HG03139 (cell line): ENCODE data around the gene REEP2.
"Not testable (repeated sequence)": the region's sequence is repeated elsewhere in the genome, so short reads cannot be mapped to it uniquely, and the experiment has no call there.

ENCODE experiments used
- ATAC-seq: cut with Tn5 transposase; IDR thresholded peaks from one replicate; pipeline ENCODE4 v1.9.1; 2021; ENCODE audit not compliant: unreplicated experiment

The REEP2 gene, protein sequence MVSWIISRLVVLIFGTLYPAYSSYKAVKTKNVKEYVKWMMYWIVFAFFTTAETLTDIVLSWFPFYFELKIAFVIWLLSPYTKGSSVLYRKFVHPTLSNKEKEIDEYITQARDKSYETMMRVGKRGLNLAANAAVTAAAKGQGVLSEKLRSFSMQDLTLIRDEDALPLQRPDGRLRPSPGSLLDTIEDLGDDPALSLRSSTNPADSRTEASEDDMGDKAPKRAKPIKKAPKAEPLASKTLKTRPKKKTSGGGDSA

DNA sequence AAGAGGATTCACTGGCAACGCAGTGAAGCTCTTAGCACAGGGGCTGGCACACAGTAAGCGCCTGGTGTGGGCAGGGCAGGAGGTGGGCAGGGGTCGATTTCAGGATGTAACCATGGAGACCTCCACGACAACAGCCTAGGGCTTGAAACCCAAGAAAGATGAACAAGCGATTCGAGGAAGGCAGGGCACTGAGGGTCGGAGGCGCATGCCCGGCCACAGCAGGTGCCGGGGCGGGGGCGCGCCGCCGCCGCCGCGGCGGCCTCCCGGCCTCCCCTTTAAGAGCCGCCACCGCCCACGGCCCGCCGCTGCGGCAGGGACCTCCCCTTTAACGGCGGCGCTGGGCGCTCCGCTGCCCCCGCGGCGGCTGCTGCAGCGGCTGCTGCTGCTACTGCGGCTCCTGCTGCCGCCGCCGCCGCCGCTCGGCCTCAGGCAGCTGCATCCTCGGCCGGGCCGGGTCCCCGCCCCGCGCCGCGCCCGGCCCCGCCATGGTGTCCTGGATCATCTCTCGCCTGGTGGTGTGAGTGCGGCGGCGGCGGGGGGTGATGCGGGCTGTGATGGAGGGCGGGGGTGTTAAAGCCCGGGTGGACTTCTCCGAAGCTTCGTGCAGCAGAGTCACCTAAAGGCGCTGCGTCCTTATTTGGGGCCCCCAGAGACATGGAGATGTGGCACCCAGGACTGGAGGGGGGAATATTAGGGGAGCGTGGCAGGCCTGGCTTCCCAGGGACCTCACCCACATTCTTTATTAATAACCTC is at the start of gene REEP2:
TSS of gene REEP2 (plus strand) at position 334 of the 753 bp plus-strand sequence. CDS start at position 486, 152 bp downstream.
- ATAC-seq: peak; percentile 64

DNA sequence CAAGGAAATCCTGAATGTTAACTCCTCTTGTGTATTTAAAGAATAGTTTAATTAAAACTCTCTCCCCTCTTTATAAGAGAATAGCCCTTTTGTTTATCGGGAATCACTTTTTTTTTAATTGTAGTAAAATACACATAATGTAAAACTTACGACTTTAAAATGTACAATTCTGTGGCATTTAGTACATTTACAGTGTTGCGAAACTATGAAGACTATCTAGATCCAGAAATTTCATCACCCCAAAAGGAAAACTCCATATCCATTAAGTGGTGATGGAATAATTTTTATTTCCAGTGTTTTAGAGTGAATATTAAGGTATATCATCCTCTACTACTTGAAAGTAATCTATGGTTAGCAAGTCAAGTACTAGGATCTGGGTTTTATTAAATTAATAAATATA is 49.5 kb upstream of the REEP2 start:
- ATAC-seq: no peak

DNA sequence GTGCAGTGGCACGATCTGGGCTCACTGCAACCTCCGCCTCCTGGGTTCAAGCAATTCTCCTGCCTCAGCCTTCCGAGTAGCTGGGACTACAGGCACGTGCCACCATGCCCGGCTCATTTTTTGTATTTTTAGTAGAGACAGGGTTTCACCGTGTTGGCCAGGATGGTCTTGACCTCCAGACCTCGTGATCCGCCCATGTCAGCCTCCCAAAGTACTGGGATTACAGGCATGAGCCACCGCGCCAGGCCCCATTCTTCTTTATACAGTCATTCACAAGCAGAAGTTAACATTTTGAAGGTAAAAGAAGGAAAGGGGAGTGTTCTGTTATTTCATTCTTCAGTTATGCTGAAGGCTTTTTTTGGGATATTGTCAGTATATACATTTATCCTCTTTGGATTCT is 48.9 kb upstream of the REEP2 start:
- ATAC-seq: not testable (repeated sequence)

DNA sequence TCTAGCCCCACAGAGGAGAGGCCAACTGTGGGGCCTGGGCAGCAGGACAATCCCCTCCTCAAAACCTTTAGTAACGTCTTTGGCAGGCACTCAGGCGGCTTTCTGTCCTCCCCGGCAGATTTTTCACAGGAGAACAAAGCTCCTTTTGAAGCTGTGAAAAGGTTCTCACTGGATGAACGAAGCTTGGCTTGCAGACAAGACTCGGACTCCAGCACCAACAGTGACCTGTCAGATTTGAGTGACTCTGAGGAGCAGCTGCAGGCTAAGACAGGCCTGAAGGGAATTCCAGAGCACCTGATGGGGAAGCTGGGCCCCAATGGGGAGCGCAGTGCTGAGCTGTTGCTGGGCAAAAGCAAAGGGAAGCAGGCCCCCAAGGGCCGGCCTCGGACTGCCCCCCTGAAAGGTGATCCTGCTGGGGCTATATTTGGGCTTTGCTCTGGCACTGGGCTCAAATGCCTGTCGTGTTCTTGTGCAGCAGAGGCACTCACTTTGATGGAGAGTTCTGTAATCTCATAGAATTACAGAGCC is 46.9 kb upstream of the REEP2 start:
- no peak for ATAC-seq

- no peak for ATAC-seq
These were observed 36.2 kb upstream of the REEP2 start for GRCh38 chr5:138402640-138403039.

- ATAC-seq: peak; percentile 61
These were observed 30.8 kb upstream of the REEP2 start for GRCh38 chr5:138408023-138408422.

- ATAC-seq: not testable (repeated sequence)
These were observed 27.7 kb upstream of the REEP2 start for GRCh38 chr5:138410996-138411640.

GRCh38 chr5:138418444-138418843 is 20.4 kb upstream of the REEP2 start:
- ATAC-seq: no peak

GRCh38 chr5:138425079-138425478 is 13.8 kb upstream of the REEP2 start:
- ATAC-seq: no peak

GRCh38 chr5:138435943-138436342 is 2.9 kb upstream of the REEP2 start:
- ATAC-seq: no peak

GRCh38 chr5:138438003-138438723 is 694 bp upstream of the REEP2 start:
- ATAC-seq: no peak

GRCh38 chr5:138439477-138440158 is 761 bp downstream of the REEP2 start:
- no peak for ATAC-seq

- no peak for ATAC-seq
These were observed 1.6 kb downstream of the REEP2 start for GRCh38 chr5:138440159-138441073.

GRCh38 chr5:138441221-138441620 is 2.4 kb downstream of the REEP2 start:
- ATAC-seq: no peak

GRCh38 chr5:138444078-138444773 is 5.4 kb downstream of the REEP2 start:
- no peak for ATAC-seq

- ATAC-seq: no peak
These were observed 6.1 kb downstream of the REEP2 start for GRCh38 chr5:138444774-138445546.

- ATAC-seq: no peak
These were observed 6.9 kb downstream of the REEP2 start for GRCh38 chr5:138445547-138446271.
